ENCODE measurements around the gene SCAMP2. TPM values are rescaled to one million over a fixed set of nuclear protein-coding genes. Genes with fewer than 3 reads are reported as not detected.
A peak's percentile ranks its signal among the peaks of the same experiment; 100 is the strongest.

SCAMP2 gene
- total RNA-seq, 1 experiment from 2014 or later, result 55.8 TPM

DNA sequence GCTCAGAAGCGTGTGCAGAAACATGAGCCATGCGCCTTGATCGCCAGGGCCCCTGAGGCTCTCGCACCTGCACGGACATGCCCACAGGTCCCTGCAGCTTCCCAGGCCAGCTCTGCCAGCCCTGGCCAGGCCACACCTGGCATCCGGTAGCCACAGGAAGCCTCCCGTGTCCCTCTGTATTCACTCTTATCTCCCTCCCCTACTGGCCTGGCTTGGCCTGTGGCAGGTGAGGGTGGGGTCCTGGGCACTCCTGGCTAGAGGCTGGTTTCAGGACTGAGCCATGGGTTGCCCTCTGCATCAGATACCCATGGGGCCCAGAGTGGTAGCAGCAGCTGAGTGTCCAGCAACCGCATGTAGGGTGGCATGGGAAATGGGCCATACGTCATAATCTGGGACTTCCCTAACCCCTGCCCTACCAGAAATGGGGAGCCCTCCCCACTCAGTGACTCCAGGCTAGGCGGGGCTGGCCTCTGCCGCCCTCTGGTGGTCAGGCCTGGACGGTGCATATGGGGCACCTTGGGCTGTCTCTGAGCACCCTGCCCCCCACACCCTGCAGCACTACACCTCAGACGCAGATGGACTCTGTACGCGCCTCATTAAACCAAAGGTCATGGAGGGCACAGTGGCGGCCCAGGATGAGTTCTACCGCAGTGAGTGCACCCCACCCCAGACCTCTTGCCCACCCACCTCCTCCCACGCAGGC is 73.2 kb downstream of the SCAMP2 start:
- Histone ChIP-seq H3K9ac (ENCODE audit: low read length) (no peak overlapping the region; the same call in 1 of the 2 replicates), H3K27me3 (ENCODE audit: insufficient read depth, low read length) (no peaks in the 10 kb centered on the region), H3K9me3 (ENCODE audit: control insufficient read depth in 1 of 2, insufficient read depth in 1 of 2, low read depth in 1 of 2, low read length in 2 of 2) (no peaks in the 10 kb centered on the region), H3K4me2 (ENCODE audit: low read length) (peak overlapping the region; percentile 28; the same call in 1 of the 2 replicates), H3K79me2 (ENCODE audit: insufficient read depth, low read length) (no peaks in the 10 kb centered on the region), H4K20me1 (ENCODE audit: insufficient read depth) (no peaks in the 10 kb centered on the region), H3K9me2 (ENCODE audit: insufficient read depth) (no peaks in the 10 kb centered on the region), H2AFZ (ENCODE audit: low read depth, low read length, poor library complexity, severe bottlenecking) (no peak overlapping the region), H3K4me3 (replicated peaks in 1 of 2; ENCODE audit: low read depth in 1 of 2, low read length in 2 of 2) (no peak overlapping the region), H3K27ac (ENCODE audit: low read depth, low read length) (peak overlapping the region; percentile 45), H3K36me3 (ENCODE audit: control insufficient read depth in 1 of 2, insufficient read depth in 2 of 2, low read length in 2 of 2) (peaks cover 13 to 31% of the 10 kb centered on the region in 2 experiments), H3K4me1 (ENCODE audit: control insufficient read depth in 1 of 2, insufficient read depth in 2 of 2, low read length in 2 of 2) (peaks cover 3 to 13% of the 10 kb centered on the region in 2 experiments; a peak in 3 of 4 replicates)
- ChIA-PET CTCF (interaction anchor here (0.8 to 1.5 kb wide), 5 partner anchors 8 to 30 kb away, joined by 3 to 5 read pairs (median 4); no protein-coding TSS in a partner anchor), POLR2A (interaction anchor here (1.1 kb wide), 1 partner anchor 17 kb away, joined by 3 read pairs; the partner anchor contains the start of gene CSK), RAD21 (ENCODE audit: low non-redundant PET in 1 of 2, low total read pairs in 2 of 2, uncharacterized antibody in 2 of 2, unreplicated experiment in 2 of 2) (no interaction called here)
- ATAC-seq, result peak; percentile 98
- intact Hi-C loops (cut with micrococcal nuclease), result loop anchor here (2.0 kb wide), 1 partner anchor 29 kb away; no protein-coding TSS in a partner anchor
- peak; percentile 29 for DNase-seq (ENCODE audit: low read depth, low spot score)
- BruUV-seq (replicated peaks), result no TSS peak
- TF ChIP-seq JUND (IDR thresholded peaks at IDR 0.05), result no peak
- TF ChIP-seq ZNF274 (IDR thresholded peaks at IDR 0.05; ENCODE audit: low read depth, low read length), result no peak
- TF ChIP-seq POLR2A (IDR thresholded peaks at IDR 0.05; ENCODE audit: borderline replicate concordance, extremely low read depth, insufficient read depth, insufficient read length), result no peak
- TF ChIP-seq FOSL1 (IDR thresholded peaks at IDR 0.05; ENCODE audit: low read depth), result no peak
- no peak for TF ChIP-seq SRF (IDR thresholded peaks at IDR 0.05; ENCODE audit: low read depth)
- TF ChIP-seq, protein P1, sequence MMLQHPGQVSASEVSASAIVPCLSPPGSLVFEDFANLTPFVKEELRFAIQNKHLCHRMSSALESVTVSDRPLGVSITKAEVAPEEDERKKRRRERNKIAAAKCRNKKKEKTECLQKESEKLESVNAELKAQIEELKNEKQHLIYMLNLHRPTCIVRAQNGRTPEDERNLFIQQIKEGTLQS (IDR thresholded peaks at IDR 0.05), result no peak
- TF ChIP-seq SIN3A (IDR thresholded peaks at IDR 0.05; ENCODE audit: low read depth), result no peak
- peak; percentile 39; the same call in 1 of the 2 replicates for TF ChIP-seq POLR2AphosphoS5 (IDR thresholded peaks at IDR 0.05; ENCODE audit: low read depth, low read length)
- peak; percentile 79 for TF ChIP-seq RAD21 (IDR thresholded peaks at IDR 0.05; ENCODE audit: low read depth)
- no peak for TF ChIP-seq EZH2 (IDR thresholded peaks at IDR 0.05)
- TF ChIP-seq, protein P2, sequence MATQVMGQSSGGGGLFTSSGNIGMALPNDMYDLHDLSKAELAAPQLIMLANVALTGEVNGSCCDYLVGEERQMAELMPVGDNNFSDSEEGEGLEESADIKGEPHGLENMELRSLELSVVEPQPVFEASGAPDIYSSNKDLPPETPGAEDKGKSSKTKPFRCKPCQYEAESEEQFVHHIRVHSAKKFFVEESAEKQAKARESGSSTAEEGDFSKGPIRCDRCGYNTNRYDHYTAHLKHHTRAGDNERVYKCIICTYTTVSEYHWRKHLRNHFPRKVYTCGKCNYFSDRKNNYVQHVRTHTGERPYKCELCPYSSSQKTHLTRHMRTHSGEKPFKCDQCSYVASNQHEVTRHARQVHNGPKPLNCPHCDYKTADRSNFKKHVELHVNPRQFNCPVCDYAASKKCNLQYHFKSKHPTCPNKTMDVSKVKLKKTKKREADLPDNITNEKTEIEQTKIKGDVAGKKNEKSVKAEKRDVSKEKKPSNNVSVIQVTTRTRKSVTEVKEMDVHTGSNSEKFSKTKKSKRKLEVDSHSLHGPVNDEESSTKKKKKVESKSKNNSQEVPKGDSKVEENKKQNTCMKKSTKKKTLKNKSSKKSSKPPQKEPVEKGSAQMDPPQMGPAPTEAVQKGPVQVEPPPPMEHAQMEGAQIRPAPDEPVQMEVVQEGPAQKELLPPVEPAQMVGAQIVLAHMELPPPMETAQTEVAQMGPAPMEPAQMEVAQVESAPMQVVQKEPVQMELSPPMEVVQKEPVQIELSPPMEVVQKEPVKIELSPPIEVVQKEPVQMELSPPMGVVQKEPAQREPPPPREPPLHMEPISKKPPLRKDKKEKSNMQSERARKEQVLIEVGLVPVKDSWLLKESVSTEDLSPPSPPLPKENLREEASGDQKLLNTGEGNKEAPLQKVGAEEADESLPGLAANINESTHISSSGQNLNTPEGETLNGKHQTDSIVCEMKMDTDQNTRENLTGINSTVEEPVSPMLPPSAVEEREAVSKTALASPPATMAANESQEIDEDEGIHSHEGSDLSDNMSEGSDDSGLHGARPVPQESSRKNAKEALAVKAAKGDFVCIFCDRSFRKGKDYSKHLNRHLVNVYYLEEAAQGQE (IDR thresholded peaks at IDR 0.05; ENCODE audit: low read depth), result no peak
- TF ChIP-seq TCF7L2 (IDR thresholded peaks at IDR 0.05; ENCODE audit: borderline replicate concordance, extremely low read depth, insufficient read depth, insufficient read length), result no peak
- no peak for TF ChIP-seq EZH2phosphoT487 (IDR thresholded peaks at IDR 0.05; ENCODE audit: borderline replicate concordance)
- TF ChIP-seq EGR1 (IDR thresholded peaks at IDR 0.05; ENCODE audit: low read depth), result no peak
- no peak for TF ChIP-seq ELF1 (IDR thresholded peaks at IDR 0.05; ENCODE audit: borderline replicate concordance, low read depth)
- TF ChIP-seq, protein P3, sequence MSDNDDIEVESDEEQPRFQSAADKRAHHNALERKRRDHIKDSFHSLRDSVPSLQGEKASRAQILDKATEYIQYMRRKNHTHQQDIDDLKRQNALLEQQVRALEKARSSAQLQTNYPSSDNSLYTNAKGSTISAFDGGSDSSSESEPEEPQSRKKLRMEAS (IDR thresholded peaks at IDR 0.05), result no peak
- TF ChIP-seq CEBPB (IDR thresholded peaks at IDR 0.05; ENCODE audit: low read depth), result no peak
- no peak for TF ChIP-seq YY1 (IDR thresholded peaks at IDR 0.05; ENCODE audit: extremely low read depth, insufficient replicate concordance, low read depth, low read length)
- TF ChIP-seq, protein P4, sequence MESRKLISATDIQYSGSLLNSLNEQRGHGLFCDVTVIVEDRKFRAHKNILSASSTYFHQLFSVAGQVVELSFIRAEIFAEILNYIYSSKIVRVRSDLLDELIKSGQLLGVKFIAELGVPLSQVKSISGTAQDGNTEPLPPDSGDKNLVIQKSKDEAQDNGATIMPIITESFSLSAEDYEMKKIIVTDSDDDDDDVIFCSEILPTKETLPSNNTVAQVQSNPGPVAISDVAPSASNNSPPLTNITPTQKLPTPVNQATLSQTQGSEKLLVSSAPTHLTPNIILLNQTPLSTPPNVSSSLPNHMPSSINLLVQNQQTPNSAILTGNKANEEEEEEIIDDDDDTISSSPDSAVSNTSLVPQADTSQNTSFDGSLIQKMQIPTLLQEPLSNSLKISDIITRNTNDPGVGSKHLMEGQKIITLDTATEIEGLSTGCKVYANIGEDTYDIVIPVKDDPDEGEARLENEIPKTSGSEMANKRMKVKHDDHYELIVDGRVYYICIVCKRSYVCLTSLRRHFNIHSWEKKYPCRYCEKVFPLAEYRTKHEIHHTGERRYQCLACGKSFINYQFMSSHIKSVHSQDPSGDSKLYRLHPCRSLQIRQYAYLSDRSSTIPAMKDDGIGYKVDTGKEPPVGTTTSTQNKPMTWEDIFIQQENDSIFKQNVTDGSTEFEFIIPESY (IDR thresholded peaks at IDR 0.05; ENCODE audit: extremely low read depth, insufficient replicate concordance, low read length), result no peak
- no peak for TF ChIP-seq SP1 (IDR thresholded peaks at IDR 0.05; ENCODE audit: low read depth)
- TF ChIP-seq CBX3 (IDR thresholded peaks at IDR 0.05; ENCODE audit: low read depth), result no peak

Measured in HCT116 (cell line).